PC-3 (cell line): ENCODE data around the gene KCNJ11. TPM values are rescaled to one million over a fixed set of nuclear protein-coding genes. Genes with fewer than 3 reads are reported as not detected.

Experiments
- ATAC-seq: fragments of 200-7000 bp; cut with Tn5 transposase; 2 replicates; pipeline ENCODE4 v1.9.1; 2020; ENCODE audit warnings: mild to moderate bottlenecking, moderate library complexity
- BruUV-seq: library from RNA; stranded (reverse); fragments of 400-500 nt; replicated peaks from 2 replicates; lab custom pipeline; 2021; lab: Mats Ljungman, UMichigan
- CTCF ChIA-PET: fragments of 300-600 bp; sonication (Branson Sonifier 250); formaldehyde crosslinking; loops from one replicate; lab custom pipeline; 2022; ENCODE audit warnings: antibody characterized with exemption; lab: Charles Lee
- POLR2A ChIA-PET: fragments of 300-600 bp; sonication (Branson Sonifier 250); formaldehyde crosslinking; loops from one replicate; lab custom pipeline; 2022; ENCODE audit warnings: antibody characterized with exemption; ENCODE audit not compliant: unreplicated experiment; lab: Charles Lee
- DNase-seq: peaks from one replicate; pipeline ENCODE4 v3.0.0-alpha.2; 2015
- H2AFZ ChIP-seq: fragments of 300-600 bp; sonication (generic); 2 replicates; pipeline ENCODE4 v1.6.0; 2016; ENCODE audit warnings: antibody characterized with exemption, low read length
- H3F3A ChIP-seq: fragments of 300-600 bp; sonication (generic); one replicate; pipeline ENCODE4 v1.6.0; 2017; ENCODE audit warnings: antibody characterized with exemption, low read length, control low read depth, mild to moderate bottlenecking; ENCODE audit not compliant: unreplicated experiment
- H3K27ac ChIP-seq: fragments of 300-600 bp; sonication (generic); 2 replicates; pipeline ENCODE4 v1.5.1; 2016; ENCODE audit warnings: mild to moderate bottlenecking, low read length
- H3K27me3 ChIP-seq: fragments of 300-600 bp; sonication (generic); 2 replicates; pipeline ENCODE4 v1.6.1; 2016; ENCODE audit warnings: low read length, mixed read lengths
- H3K36me3 ChIP-seq: fragments of 300-600 bp; sonication (generic); 2 replicates; pipeline ENCODE4 v1.6.1; 2016; ENCODE audit warnings: low read depth, mixed run types, low read length, mixed read lengths
- H3K4me1 ChIP-seq: fragments of 300-600 bp; sonication (generic); 2 replicates; pipeline ENCODE4 v1.5.1; 2016; ENCODE audit warnings: low read length; ENCODE audit not compliant: insufficient read depth
- H3K4me2 ChIP-seq: fragments of 300-600 bp; sonication (generic); 2 replicates; pipeline ENCODE4 v1.6.0; 2016; ENCODE audit warnings: low read length
- H3K4me3 ChIP-seq: fragments of 300-600 bp; sonication (generic); 2 replicates; pipeline ENCODE4 v1.5.1; 2016; ENCODE audit warnings: mild to moderate bottlenecking, low read length, mixed read lengths
- H3K79me2 ChIP-seq: fragments of 300-600 bp; sonication (generic); 2 replicates; pipeline ENCODE4 v1.6.1; 2017; ENCODE audit warnings: low read length, mixed read lengths
- H3K9ac ChIP-seq: fragments of 300-600 bp; sonication (generic); 2 replicates; pipeline ENCODE4 v1.6.0; 2016; ENCODE audit warnings: mild to moderate bottlenecking, low read length
- H3K9me2 ChIP-seq: fragments of 300-600 bp; sonication (generic); replicated peaks from 2 replicates; pipeline ENCODE4 v1.6.1; 2016; ENCODE audit warnings: mixed run types, low read length, mixed read lengths
- H3K9me3 ChIP-seq: fragments of 300-600 bp; sonication (generic); 2 replicates; pipeline ENCODE4 v1.6.1; 2016; ENCODE audit warnings: low read length, mixed read lengths
- H4K20me1 ChIP-seq: fragments of 300-600 bp; sonication (generic); 2 replicates; pipeline ENCODE4 v1.6.1; 2016; ENCODE audit warnings: low read length, mixed read lengths
- EZH2 ChIP-seq: fragments of 300-600 bp; sonication (generic); IDR thresholded peaks from one replicate; pipeline ENCODE4 v1.6.1; 2017; ENCODE audit warnings: antibody characterized with exemption, mild to moderate bottlenecking, low read length; ENCODE audit not compliant: unreplicated experiment
- EZH2phosphoT487 ChIP-seq: fragments of 300-600 bp; sonication (generic); IDR thresholded peaks from 2 replicates; pipeline ENCODE4 v1.6.1; 2018; ENCODE audit warnings: mild to moderate bottlenecking, antibody characterized with exemption, low read length, borderline replicate concordance
- intact Hi-C: fragments of 100-400 bp; cut with micrococcal nuclease; formaldehyde crosslinking; loops from 2 replicates; pipeline ENCODE4 v1.9.0; 2023
- total RNA-seq: library from RNA; depleted of rRNA; stranded (reverse); fragments of >200 nt; gene quantifications from 2 replicates; pipeline ENCODE4 v1.2.3, GENCODE V29; 2014
- TF ChIP-seq, protein P1 (sequence below): fragments of 300-600 bp; sonication (generic); conservative IDR thresholded peaks from 2 replicates; pipeline ENCODE4 v1.5.1; 2017; ENCODE audit warnings: antibody characterized with exemption, low read depth, mild to moderate bottlenecking, low read length

The KCNJ11 gene
- total RNA-seq, 1 experiment from 2014 or later = 0.98 TPM

DNA sequence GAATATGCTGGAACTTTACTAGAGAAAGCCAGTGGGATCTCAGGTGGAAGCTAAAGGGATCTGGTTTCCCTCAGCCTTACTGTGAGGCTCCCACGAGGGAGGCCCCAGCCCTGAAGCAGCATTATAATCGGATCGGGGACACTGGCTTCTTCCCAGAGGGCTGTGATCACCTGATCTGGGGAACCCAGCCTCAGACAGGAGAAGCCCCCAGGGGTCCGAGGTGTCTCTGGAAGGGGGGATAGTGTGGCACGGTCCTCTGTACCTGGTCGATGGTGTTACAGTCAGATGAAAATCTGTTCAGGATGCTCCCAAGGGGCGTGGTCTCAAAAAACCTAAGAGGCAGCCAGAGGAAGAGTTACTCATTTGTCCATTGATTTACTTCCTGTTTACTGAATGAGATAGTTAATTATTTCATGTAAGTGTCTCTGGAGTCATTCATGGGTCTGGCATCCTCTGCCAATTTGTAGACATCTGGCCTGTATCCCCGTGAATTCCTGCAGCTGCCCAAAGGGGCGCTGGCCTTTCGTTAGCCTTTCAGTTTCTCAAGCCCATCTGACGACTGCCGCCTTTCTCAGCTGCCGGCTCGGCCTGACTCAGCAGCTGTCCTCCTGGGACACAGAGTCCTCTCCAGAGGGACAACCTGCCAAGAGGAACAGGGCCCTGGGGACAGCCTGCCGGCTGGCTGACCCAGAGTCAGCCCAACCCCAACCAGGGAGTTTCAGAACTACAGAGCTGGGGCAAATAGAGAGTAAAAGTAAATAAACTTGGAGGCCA, 17.0 kb upstream of the KCNJ11 start:
- H3K4me3 ChIP-seq = no peak overlapping the region
- DNase-seq (peak; percentile 28), ATAC-seq (peak; percentile 71)
- no peaks in the 10 kb centered on the region for H3K9me3 ChIP-seq
- POLR2A ChIA-PET = no interaction called here
- CTCF ChIA-PET = no interaction called here
- no peak overlapping the region for H3K27ac ChIP-seq
- peak overlapping the region; percentile 81 for H2AFZ ChIP-seq
- intact Hi-C loops = no loop called here
- H3K79me2 ChIP-seq = no peaks in the 10 kb centered on the region
- H3F3A ChIP-seq = no peaks in the 10 kb centered on the region
- no peak for TF ChIP-seq EZH2phosphoT487
- TF ChIP-seq, protein P1, sequence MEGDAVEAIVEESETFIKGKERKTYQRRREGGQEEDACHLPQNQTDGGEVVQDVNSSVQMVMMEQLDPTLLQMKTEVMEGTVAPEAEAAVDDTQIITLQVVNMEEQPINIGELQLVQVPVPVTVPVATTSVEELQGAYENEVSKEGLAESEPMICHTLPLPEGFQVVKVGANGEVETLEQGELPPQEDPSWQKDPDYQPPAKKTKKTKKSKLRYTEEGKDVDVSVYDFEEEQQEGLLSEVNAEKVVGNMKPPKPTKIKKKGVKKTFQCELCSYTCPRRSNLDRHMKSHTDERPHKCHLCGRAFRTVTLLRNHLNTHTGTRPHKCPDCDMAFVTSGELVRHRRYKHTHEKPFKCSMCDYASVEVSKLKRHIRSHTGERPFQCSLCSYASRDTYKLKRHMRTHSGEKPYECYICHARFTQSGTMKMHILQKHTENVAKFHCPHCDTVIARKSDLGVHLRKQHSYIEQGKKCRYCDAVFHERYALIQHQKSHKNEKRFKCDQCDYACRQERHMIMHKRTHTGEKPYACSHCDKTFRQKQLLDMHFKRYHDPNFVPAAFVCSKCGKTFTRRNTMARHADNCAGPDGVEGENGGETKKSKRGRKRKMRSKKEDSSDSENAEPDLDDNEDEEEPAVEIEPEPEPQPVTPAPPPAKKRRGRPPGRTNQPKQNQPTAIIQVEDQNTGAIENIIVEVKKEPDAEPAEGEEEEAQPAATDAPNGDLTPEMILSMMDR = no peak
- TF ChIP-seq EZH2 = no peak
- no peaks in the 10 kb centered on the region for H4K20me1 ChIP-seq
- no peaks in the 10 kb centered on the region for H3K36me3 ChIP-seq
- no peaks in the 10 kb centered on the region for H3K27me3 ChIP-seq
- H3K9ac ChIP-seq = no peak overlapping the region
- no peaks in the 10 kb centered on the region for H3K9me2 ChIP-seq
- peak overlapping the region; percentile 38; the same call in 1 of the 2 replicates for H3K4me2 ChIP-seq
- no peaks in the 10 kb centered on the region; the same call in 1 of the 2 replicates for H3K4me1 ChIP-seq
- BruUV-seq = no TSS peak

DNA sequence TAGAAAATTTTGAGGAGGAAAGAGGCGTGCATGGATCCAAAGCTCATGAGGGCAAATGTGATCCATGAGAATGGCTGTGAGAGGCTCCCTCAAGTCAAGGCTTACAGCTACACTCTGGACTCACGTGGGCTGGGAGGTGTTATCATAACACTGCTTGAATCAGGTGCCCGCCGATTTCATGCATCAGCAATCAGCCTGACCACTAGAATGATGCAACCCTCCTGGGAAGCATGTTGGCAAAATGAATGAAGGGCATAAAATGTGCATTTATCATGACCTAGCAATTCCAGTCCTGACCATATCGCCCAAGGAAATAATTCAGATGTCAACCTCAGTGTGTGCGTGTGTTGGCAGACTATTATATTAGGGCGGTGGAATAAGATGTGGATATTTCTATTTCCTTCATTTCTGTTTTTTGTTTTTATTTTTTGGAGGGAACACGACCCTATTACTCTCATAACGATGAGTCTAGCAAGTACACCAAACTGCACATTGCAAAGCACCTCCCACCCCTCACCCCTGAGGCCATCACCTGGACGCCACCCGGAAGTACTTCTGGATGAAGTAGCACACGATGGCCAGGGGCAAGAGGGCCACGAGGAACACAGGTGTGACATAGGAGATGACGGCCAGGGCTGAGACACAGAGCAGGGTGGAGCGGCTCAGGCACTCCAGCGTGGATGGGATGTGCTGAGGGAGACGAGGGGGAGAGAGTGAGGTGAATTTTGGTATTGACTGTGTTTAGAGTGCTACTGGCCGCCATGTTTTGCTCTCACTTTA, 15.7 kb upstream of the KCNJ11 start:
- POLR2A ChIA-PET = no interaction called here
- CTCF ChIA-PET = no interaction called here
- Histone ChIP-seq H3K4me1 (no peaks in the 10 kb centered on the region; the same call in 1 of the 2 replicates), H3K4me3 (no peak overlapping the region), H4K20me1 (no peaks in the 10 kb centered on the region), H3K27me3 (no peaks in the 10 kb centered on the region), H3F3A (no peaks in the 10 kb centered on the region), H3K79me2 (no peaks in the 10 kb centered on the region), H3K9me3 (no peaks in the 10 kb centered on the region), H2AFZ (no peak overlapping the region), H3K27ac (no peak overlapping the region), H3K4me2 (no peak overlapping the region), H3K9me2 (no peaks in the 10 kb centered on the region), H3K36me3 (no peaks in the 10 kb centered on the region), H3K9ac (no peak overlapping the region)
- no peak for DNase-seq
- no peak for ATAC-seq
- BruUV-seq = no TSS peak
- TF ChIP-seq, protein P1 = no peak
- TF ChIP-seq EZH2phosphoT487 = no peak
- TF ChIP-seq EZH2 = no peak
- intact Hi-C loops = no loop called here
